Measurements from ENCODE around the gene ANKRD55. TPM values are rescaled to one million over a fixed set of nuclear protein-coding genes. Genes with fewer than 3 reads are reported as not detected.
"Not testable (repeated sequence)": the region's sequence is repeated elsewhere in the genome, so short reads cannot be mapped to it uniquely, and the experiment has no call there.

Gene ANKRD55
- total RNA-seq, 1 experiment from 2014 or later, result not detected

DNA sequence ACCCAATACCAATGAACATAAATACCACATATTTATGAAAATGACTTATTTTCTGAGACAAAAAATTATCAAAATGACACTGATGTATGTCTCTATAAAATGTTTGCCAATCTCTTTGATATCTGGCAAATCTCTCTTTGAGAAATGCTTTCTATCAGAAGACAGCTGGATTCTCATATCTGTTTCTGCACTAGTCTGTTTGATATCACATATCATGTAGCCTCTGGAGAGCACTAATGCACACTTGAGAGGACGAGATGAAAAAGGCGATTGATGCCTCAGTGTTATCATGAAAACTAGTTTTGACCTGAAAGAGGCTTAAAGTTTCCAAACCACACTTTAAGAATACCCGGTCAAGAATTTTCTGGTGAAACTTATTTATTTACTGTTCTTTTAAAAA is 29.1 kb upstream of the ANKRD55 start:
- no peaks in the 10 kb centered on the region for H3K36me3 Mint-ChIP-seq (ENCODE audit: insufficient read depth, unreplicated experiment)
- intact Hi-C loops (cut with micrococcal nuclease), result no loop called here
- CTCF ChIA-PET, result interaction anchor here (0.8 to 14.2 kb wide), 2 partner anchors 260 to 576 kb away, joined by 3 to 422 read pairs; no protein-coding TSS in a partner anchor
- no peak for DNase-seq (ENCODE audit: unreplicated experiment)
- BruUV-seq (replicated peaks), result no TSS peak
- POLR2A ChIA-PET, result interaction anchor here (0.6 kb wide), 1 partner anchor 772 kb away, joined by 4 read pairs; no protein-coding TSS in a partner anchor
- peaks cover 2% of the 10 kb centered on the region for H3K27me3 Mint-ChIP-seq (ENCODE audit: insufficient read depth, unreplicated experiment)
- no peaks in the 10 kb centered on the region for H3K9me3 Mint-ChIP-seq (ENCODE audit: unreplicated experiment)
- H3K27ac Mint-ChIP-seq (ENCODE audit: low read depth, unreplicated experiment), result no peak overlapping the region
- no peaks in the 10 kb centered on the region for H3K4me1 Mint-ChIP-seq (ENCODE audit: insufficient read depth, unreplicated experiment)
- no peak overlapping the region for H3K4me3 Mint-ChIP-seq (ENCODE audit: unreplicated experiment)
- no peak for TF ChIP-seq CTCF (IDR thresholded peaks at IDR 0.05; ENCODE audit: unreplicated experiment)

GRCh38 chr5:56259002-56259511 is 25.9 kb upstream of the ANKRD55 start:
- intact Hi-C loops (cut with micrococcal nuclease), result no loop called here
- POLR2A ChIA-PET, result no interaction called here
- no peak overlapping the region for H3K4me3 Mint-ChIP-seq (ENCODE audit: unreplicated experiment)

DNA sequence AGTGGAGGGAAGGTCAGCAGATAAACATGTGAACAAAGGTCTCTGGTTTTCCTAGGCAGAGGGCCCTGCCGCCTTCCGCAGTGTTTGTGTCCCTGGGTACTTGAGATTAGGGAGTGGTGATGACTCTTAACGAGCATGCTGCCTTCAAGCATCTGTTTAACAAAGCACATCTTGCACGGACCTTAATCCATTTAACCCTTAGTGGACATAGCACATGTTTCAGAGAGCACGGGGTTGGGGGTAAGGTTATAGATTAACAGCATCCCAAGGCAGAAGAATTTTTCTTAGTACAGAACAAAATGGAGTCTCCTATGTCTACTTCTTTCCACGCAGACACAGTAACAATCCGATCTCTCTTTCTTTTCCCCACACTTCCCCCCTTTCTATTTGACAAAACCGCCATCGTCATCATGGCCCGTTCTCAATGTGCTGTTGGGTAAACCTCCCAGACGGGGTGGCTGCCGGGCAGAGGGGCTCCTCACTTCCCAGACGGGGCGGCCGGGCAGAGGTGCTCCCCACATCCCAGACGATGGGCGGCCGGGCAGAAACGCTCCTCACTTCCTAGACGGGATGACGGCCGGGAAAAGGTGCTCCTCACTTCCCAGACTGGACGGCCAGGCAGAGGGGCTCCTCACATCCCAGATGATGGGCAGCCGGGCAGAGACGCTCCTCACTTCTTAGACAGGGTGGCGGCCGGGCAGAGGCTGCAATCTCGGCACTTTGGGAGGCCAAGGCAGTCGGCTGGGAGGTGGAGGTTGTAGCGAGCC is 24.8 kb upstream of the ANKRD55 start:
- not testable (repeated sequence) for DNase-seq (ENCODE audit: unreplicated experiment); H3K27ac Mint-ChIP-seq (ENCODE audit: low read depth, unreplicated experiment)
- peaks cover 14% of the 10 kb centered on the region for H3K27me3 Mint-ChIP-seq (ENCODE audit: insufficient read depth, unreplicated experiment)

More at GRCh38 chr5:56259002-56259511, 25.9 kb upstream of the ANKRD55 start:
- Mint-ChIP-seq H3K27me3 (ENCODE audit: insufficient read depth, unreplicated experiment) (peaks cover 14% of the 10 kb centered on the region), H3K36me3 (ENCODE audit: insufficient read depth, unreplicated experiment) (no peaks in the 10 kb centered on the region), H3K4me1 (ENCODE audit: insufficient read depth, unreplicated experiment) (no peaks in the 10 kb centered on the region), H3K27ac (ENCODE audit: low read depth, unreplicated experiment) (no peak overlapping the region), H3K9me3 (ENCODE audit: unreplicated experiment) (no peaks in the 10 kb centered on the region)
- no peak for TF ChIP-seq CTCF (IDR thresholded peaks at IDR 0.05; ENCODE audit: unreplicated experiment)
- CTCF ChIA-PET, result interaction anchor here (1.4 kb wide), 1 partner anchor 12 kb away, joined by 4 read pairs; no protein-coding TSS in a partner anchor
- no TSS peak for BruUV-seq (replicated peaks)
- peak; percentile 78 for DNase-seq (ENCODE audit: unreplicated experiment)

DNA sequence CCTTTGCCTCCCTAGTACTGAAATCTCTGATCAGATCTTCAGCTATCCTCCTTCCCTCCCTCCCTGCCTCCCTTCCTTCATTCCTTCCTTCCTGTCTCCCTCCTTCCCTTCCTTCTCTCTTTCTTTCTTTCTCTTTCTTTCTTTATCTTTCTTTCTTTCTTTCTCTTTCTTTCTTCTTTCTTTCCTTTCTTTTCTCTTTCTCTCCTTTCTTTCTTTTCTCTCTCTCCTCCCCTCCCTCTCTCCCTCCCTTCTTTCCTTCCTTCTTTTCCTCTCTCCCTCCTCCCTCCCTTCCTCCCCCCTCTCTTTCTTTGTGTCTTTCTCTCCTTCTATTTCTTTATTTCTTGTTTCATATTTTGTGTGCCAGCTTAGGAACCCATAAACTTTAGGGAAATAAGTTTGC is 23.9 kb upstream of the ANKRD55 start:
- POLR2A ChIA-PET, result no interaction called here
- Mint-ChIP-seq H3K36me3 (ENCODE audit: insufficient read depth, unreplicated experiment) (no peaks in the 10 kb centered on the region), H3K9me3 (ENCODE audit: unreplicated experiment) (no peaks in the 10 kb centered on the region), H3K27me3 (ENCODE audit: insufficient read depth, unreplicated experiment) (peaks cover 14% of the 10 kb centered on the region), H3K4me1 (ENCODE audit: insufficient read depth, unreplicated experiment) (no peaks in the 10 kb centered on the region), H3K27ac (ENCODE audit: low read depth, unreplicated experiment) (no peak overlapping the region), H3K4me3 (ENCODE audit: unreplicated experiment) (no peak overlapping the region)
- intact Hi-C loops (cut with micrococcal nuclease), result no loop called here
- BruUV-seq (replicated peaks), result no TSS peak
- CTCF ChIA-PET, result interaction anchor here (1.0 kb wide), 1 partner anchor 582 kb away, joined by 4 read pairs; no protein-coding TSS in a partner anchor
- TF ChIP-seq CTCF (IDR thresholded peaks at IDR 0.05; ENCODE audit: unreplicated experiment), result no peak
- no peak for DNase-seq (ENCODE audit: unreplicated experiment)

More for the DNA sequence above, 24.8 kb upstream of the ANKRD55 start:
- intact Hi-C loops (cut with micrococcal nuclease); POLR2A ChIA-PET; BruUV-seq (replicated peaks); H3K4me1 Mint-ChIP-seq (ENCODE audit: insufficient read depth, unreplicated experiment); H3K9me3 Mint-ChIP-seq (ENCODE audit: unreplicated experiment); H3K4me3 Mint-ChIP-seq (ENCODE audit: unreplicated experiment); H3K36me3 Mint-ChIP-seq (ENCODE audit: insufficient read depth, unreplicated experiment): not testable (repeated sequence)
- CTCF ChIA-PET, result interaction anchor here (1.0 to 1.4 kb wide), 2 partner anchors 13 to 581 kb away, joined by 4 read pairs; no protein-coding TSS in a partner anchor
